ENCODE measurements around the gene MANBA.

Gene MANBA

DNA sequence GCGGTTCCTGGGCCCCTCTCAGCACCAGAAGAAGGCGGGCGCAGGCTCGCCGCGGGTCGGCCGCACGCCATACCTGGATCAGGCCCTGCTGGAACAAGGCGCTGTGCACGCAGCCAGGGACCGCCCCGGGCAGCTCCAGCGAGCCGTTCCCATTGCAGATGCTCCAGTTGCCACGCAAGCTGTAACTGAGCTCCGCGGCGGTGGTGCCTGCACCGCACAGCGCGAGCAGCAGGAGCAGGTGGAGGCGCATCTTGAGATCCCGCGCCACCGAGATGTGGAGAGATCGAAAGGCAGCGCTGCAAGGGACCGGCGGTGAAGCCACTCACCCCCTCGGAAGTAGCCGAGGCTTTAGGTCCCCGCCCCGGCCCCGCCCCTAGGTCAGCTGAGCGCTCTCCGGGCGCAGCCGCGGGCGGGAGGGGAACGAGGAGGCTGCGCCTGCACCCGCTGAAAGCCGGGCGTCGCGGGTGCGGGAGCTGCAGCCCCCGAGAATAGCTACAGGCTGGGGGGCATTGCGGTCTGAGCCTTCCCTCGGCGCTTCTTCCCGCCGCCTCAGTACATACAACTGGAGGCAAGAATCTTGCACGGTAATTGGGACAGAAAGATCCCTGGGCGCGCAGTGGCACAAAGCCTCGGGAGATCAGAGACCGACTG is at the start of gene MANBA:
Gene MANBA (minus strand): TSS at position 324 of the 651 bp plus-strand sequence. CDS start 74 bp downstream, at position 250.
- DNase-seq (ENCODE audit: low spot score), result peak; percentile 95

DNA sequence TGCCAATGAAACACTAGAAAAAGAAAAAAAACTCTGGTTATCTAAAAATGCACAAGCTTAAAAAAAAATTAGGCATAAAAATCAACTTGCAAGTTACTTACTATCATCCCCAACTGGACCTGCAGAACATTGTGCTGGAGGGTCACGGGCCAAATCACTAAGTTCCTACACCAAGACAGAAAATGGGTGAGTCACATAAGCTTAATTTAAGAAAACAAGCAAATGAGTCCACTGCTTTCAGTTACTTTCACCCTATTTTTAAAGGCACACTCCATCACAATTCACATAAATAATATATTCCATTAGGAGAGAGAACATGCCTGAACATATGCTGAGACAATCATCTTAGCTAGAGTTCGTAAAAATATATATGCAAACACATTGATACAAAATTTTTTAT is 48.9 kb upstream of the MANBA start:
- DNase-seq (ENCODE audit: low spot score), result no peak

DNA sequence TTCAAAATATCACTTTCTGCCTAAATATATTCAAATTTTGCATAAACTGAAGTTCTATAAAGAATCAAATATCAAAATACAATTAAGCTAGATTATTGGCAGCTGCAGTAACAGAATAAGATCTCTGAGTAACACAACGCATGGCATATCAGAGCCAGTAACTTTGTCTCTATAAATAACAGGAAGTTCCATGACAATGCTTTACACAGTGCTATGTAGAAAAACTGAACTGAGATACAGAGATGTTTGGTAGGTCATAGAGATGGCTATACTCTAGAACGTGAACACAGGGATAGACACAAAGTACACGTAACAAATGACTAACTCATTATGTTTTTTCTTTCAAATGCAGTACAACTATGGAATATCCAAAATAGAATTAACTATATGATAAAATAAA is 48.4 kb upstream of the MANBA start:
- DNase-seq (ENCODE audit: low spot score), result no peak

DNA sequence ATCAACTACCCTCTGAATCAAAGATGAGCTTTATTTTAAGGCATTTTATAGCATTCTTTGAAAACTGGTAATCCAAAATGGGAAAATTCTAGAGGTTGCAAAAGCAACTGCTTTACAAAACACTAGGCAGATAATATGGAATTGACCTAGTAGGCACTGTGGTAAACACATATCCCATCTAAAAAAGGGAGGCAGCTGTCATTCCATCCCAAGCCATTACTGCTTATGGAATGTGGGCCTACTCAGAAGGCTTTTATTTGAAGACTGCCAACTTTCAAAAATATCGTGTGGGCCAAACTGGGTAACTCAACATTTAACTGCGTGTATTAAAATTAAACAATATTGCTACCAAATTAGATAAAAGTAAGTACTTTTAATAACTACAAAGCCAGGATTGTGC is 47.2 kb upstream of the MANBA start:
- no peak for DNase-seq (ENCODE audit: low spot score)

DNA sequence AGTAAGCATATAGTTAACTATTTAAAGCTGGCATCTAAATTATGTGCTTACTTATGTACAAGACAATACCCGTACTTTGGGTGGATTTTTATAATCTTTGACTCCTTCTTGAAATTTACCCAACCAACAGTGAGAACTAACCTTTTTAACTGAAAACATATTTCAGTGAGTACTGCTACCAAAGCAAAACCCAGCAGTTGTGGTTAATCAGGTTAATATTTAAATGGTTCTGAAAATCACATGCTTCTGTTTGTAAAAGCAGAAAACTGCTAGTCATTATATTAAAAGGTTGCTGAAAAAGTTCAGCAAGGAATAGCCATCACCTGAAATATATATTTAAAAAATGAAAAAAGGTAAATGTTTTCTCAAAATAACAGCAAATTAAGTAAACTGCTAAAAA is 46.6 kb upstream of the MANBA start:
- no peak for DNase-seq (ENCODE audit: low spot score)

DNA sequence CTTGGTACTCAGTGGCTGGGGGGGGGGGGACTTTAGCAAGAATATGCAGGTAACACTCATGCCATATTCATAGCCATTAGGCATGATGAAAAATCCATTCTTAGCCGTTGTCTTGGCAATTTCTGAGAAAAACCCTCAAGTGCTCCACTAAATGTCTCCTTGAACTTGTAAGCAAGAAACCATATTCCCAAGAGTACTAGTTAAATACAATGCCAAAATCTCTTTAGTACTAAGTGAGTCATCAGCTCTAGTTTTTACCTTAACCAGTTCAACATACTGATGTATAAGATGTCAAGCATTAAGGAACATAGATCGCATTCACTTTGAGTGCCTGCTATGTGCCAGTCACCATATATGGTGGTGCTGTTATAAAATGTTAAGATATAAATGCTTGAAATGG is 39.0 kb upstream of the MANBA start:
- DNase-seq (ENCODE audit: low spot score), result no peak

DNA sequence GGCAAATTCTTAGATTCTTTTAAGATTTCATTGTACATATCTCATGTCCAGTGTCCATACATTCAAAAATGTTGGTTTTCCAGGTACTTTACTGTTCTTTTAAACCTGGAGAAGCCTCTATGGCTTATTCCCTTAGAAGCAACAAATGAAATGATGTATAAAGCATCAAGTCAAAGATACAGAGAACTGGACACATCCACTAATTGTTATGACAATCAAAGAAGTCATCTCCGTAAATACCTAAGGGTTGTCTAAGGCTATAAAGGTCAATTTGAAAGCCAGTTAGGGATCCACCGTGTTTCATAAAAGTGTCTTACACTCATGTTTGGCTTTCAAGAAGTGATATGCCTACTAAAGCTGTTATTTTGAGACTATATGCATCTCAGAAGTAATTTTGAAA is 34.2 kb upstream of the MANBA start:
- no peak for DNase-seq (ENCODE audit: low spot score)

DNA sequence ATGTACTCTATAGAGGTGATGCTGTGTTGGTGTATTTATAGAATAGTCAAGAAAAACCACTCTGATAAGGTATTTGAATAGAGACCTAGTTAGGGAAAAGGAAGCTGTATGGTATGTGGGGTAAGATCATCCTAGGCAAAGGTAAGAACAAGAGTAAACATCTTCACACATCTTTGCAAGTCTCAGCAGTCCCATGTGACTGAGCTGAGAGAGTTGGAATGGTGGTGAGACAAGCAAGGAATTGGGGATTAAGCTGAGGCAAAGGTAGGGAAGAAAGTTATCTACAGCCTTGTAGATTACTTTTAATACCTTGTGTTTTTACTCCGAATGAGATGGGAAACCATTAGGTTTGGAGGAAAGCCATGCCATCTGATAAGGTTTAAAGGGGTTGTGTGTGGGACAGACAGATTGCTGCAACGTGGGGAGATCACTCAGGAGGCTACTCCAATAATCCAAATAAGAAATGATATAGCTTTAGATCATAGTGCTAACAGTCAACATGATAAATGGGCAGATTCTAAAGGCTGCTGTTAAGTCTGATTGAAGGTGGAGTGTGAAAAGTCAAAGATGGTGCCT is 31.7 kb upstream of the MANBA start:
- DNase-seq (ENCODE audit: low spot score), result no peak

DNA sequence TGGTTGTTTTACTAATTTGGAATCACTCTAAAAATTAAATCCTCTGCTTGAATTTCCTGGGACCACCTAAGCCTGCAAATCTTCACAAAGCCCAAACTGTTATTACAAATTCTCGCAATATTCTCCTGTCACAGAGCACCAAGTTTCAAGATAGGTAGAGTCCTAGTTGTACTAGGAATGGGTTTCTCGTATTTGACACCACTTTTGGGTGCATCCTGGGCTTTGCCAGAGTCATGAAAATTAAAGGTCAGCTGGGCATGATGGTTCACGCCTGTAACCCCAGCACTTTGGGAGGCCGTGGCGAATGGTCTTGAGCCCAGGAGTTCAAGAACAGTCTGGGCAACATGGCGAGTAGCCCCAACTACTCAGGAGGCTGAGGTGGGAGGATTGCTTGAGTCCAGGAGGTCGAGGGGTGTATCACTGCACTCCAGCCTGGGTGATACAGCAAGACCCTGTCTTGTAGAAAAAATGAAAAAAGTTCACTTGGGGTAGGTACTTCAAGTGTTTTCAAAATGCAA is 30.6 kb upstream of the MANBA start:
- no peak for DNase-seq (ENCODE audit: low spot score)

DNA sequence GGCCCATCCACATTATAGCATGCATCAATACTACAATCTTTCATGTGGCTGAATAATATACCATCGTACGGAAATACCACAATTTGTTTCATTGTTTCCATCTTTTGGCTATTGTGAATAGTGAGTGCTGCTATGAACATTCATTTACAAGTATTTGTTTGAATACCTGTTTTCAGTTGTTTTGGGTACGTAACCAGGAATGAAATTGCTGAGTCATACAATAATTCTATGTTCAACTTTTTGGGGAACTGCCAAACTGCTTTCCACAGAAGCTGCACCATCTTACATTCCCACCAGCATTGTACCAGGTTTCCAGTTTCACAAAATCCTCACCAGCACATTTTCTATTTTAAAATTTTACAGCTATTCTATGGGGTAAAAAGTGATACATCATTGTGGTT is 28.5 kb upstream of the MANBA start:
- DNase-seq (ENCODE audit: low spot score), result no peak

DNA sequence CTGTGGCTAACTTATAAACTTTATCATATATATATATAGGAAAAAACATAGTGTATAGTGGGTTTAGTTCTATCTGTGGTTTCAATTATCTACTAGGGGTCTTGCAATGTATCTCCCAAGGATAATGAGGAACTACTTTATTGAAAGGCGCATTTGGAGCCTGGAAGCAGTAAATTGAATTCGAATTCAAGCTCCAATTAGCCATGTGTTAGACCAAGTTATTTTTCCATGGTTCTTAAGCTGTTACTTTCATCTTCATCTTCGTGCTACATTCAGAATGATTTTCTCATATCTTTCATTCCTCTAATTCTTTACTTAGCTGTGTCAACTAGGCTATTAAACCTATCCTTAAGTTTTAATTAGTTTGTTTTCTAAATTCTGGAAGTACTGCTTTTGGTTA is 27.2 kb upstream of the MANBA start:
- no peak for DNase-seq (ENCODE audit: low spot score)

DNA sequence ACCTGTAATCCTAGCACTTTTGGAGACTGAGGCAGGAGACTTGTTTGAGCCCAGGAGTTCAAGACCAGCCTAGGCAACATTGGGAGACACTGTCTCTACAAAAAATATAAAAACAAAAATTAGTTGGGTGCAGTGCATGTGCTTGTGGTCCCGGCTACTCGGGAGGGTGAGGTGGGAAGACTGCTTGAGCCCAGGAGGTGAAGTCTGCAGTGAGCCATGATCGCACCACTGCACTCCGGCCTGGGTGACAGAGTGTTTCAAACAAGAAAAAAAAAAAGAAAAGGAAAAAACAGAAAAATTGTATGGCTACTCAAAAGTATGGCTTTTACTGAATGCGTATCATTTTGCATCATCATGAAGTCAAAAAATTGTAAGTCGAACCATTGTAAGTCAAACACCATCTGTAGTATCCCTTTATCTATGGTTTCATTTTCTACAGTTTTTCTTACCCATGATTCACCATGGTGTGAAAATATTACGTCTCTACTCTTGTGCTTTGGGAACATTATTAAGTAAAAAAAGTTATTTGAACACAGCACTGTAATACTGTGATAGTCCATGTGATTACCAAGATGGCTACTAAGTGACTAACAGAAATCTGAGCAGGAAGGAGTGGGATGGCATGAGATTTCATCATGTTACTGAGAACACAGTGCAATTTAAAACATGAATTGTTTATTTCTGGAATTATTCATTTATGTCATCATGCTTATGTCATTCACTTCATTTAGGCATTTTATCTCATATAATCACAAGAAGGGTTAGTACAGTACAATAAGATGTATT is 26.5 kb upstream of the MANBA start:
- DNase-seq (ENCODE audit: low spot score), result peak; percentile 13

DNA sequence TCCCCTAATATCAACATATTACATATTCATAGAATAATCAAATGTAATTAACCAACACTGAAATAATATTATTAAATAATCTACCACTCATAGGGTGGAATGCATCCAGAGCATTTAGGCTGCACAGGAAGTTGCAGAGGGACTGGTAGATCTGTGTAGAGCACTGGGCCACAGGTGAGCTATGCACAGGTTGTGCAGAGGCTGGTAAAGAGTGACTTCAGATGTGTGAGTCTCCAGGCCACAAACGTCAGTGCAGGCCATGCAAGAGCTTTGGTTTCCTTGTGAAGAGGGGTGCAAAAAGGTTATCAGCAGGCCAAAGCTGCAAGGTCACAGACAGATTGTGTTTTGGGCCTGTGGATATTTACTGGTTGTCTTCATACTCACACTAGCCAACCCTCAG is 25.5 kb upstream of the MANBA start:
- DNase-seq (ENCODE audit: low spot score), result no peak

DNA sequence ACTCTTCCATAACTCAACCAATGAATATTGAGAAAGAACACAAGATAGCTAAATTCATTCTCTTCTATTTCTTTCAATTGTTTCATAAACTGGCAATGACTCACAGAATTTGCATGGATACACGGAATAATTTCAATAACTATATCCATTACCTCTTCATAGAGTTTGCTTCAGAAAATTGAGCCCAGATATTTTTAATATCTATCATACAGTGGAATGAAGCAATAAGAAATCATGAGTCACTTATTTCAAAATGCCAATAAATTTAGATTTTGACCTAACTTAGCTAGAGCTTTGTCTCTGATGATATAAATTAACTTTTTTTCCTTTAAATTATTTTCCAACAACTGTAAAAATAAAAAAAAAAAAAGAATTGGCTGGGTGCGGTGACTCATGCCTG is 22.2 kb upstream of the MANBA start:
- peak; percentile 22 for DNase-seq (ENCODE audit: low spot score)

DNA sequence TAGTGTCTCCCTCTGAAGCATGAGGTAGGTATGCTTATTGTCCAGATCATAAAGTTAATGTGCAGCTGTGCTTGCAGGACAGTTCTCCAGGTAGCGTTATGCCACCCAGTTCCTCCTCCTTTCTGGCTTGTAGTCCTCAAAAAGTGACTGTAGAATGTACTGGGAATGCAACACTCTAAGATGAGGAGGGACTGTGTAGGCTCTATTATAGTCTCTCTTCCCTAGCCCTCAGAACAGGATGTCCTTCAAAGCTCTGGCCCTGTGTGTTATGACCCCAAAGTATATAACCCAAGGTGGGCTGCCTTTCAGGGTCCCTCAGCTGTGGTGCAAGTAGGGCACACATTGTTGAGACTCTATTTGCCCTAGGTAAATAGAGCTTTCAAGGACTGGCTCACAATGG is 20.8 kb upstream of the MANBA start:
- DNase-seq (ENCODE audit: low spot score), result no peak

DNA sequence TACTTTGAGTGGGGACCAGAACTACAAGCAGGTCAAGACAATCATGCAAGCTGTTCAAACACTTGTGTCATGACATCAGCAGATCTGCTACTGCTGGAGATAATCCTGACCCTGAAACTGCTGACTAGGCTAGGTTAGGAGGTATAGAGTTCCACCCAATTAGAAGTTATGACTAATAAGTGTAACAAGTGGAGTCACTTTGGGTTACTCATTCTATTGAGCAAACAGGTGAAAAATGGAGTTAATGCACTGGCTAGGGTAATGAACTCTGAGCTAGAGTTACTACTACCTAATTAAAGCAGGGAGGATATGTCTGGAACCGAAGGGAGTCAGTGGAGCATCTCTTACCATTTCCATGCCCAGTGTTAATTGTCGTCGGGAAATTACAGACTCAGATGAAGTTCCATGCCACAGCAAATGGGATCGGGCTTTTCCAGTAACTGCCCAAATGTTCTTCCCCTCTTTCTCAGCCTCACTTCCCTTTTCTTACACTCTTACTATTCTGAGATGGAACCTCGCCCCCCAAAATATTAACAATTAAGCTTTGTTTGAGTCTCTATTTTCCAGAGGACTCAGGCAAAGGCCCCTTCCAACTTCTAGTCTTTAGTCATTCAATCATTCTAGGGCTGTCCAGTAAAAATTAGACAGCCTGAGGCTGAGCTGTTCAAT is 19.8 kb upstream of the MANBA start:
- DNase-seq (ENCODE audit: low spot score), result no peak

DNA sequence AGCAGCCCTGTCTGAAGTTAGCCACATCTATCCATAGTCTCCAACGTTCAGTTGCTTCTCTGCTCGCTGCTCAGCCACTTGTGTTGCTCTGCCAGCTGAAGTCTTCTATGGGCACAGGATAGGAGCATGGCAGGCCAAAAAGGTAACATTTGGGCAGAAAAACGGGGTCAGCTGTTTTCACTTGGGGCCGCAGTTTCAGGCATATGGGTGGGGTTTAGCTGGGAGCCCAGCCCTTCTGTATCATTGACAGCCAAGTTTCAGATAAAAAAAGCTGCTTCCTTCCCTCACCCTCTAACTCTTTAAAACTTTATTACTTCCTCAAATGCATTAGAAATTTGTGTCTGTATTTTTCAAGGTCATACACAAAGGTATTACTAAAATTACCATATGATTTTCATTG is 18.4 kb upstream of the MANBA start:
- DNase-seq (ENCODE audit: low spot score), result no peak

DNA sequence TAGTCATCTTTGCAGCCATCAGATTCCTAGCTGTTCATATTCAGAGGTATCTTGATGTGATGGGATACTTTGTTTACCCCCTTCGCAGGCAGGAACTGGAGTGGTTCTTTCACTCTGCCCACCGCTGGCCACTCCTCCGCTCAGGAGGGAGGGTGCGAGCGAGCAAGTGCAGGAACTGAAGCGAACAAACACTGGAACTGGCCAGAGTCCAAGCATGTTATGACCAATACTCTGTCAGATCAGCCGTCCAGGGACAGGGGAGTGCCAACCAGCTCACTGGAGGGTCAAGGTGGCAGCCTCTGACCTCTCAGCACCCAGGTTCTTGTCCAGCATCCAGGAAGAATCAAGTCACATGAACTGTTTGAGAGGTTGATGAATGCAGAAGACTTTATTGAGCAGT is 18.0 kb upstream of the MANBA start:
- DNase-seq (ENCODE audit: low spot score), result no peak

DNA sequence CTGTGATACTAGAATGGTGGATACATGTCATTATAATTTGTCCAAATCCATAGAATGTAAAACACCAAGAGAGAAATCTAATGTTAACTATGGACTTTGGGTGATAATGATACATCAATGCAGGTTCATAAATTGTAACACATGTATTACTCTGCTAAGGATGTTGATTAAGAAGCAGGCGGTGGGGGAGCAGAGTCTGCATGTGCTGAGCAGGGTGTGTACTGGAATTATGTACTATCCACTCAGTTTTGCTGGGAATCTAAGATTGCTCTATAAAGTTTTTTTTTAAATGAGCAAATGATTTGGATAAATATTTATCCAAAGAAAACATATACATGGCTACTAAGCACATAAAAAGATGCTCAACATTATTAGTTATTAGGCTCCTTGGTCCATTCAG is 15.0 kb upstream of the MANBA start:
- DNase-seq (ENCODE audit: low spot score), result no peak

DNA sequence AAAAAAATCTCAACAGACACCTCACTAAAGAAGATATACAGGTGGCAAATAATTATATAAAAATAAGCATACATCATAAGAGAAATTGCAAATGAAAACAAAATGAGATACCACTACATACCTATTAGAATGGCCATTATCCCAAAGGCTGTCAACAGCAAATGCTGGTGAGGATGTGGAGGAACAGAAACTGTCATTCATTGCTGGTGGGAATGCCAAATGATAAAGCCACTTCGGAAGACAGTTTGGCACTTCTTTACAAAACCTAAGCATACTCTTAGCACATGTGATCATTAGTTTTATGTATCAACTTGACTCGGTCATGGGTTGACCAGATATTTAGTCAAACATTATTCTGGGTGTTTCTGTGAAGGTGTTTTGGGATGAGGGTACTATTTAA is 13.5 kb upstream of the MANBA start:
- no peak for DNase-seq (ENCODE audit: low spot score)

DNA sequence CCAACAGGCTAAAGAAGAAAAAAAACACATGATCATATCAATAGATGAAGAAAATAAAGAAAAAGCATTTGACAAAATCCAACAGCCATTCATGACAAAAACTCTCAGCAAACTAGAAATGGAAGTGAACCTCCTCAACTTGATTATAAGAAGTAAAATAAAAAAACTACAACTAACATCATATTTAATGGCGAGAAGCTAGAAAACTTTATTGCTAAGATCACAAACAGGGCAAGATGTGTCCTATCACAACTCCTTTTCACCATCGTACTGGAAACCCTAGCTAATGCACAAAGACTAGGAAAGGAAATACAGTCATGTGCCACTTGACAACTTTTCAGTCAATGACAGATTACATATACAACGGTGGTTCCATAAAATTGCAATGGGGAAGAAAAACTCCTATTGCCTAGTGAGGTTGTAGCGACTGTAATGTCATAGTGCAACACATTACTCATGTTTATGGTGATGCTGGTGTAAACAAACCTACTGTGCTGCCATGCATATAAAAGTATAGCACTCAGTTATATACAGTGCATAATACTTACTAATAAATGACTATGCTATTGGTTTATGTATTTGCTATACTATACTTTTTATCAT is 12.1 kb upstream of the MANBA start:
- DNase-seq (ENCODE audit: low spot score), result no peak

DNA sequence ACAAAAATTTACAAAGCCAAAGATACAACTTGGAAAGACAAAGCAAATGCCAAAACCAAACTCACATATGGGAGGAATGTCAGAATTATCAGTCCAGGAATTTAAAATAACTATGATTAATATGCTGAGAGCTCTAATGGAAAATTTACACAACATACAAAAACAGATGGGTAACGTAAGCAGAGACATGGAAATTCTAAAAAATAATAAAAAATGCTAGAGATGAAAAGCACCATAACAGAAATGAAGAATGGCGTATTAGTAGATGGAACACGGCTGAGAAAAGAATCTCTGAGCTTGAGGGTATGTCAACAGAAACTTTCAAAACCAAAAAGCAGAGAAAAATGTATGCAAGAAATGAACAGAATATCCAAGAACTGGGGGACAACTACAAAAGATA is 4.1 kb upstream of the MANBA start:
- DNase-seq (ENCODE audit: low spot score), result no peak

All from GM03348 (cell line).